ENCODE results near the gene MSH2.
"Not testable (repeated sequence)": the region's sequence is repeated elsewhere in the genome, so short reads cannot be mapped to it uniquely, and the experiment has no call there.

DNA sequence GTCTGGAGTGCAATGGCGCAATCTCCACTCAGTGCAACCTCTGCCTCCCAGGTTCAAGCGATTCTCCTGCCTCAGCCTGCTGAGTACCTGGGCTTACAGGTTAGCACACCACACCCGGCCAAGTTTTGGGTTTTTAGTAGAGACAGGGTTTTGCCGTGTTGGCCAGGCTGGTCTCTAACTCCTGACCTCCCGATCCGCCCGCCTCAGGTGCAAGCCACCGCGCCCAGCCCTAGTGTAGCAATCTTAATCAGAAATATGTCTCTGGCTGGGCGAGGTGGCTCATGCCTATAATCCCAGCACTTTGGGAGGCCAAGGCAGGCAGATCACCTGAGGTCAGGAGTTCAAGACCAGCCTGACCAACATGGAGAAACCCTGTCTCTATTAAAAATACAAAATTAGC is 17.7 kb downstream of the MSH2 start:
- TF ChIP-seq POLR2A (IDR thresholded peaks at IDR 0.05; ENCODE audit: low read length); GATA1 (IDR thresholded peaks at IDR 0.05; ENCODE audit: low read depth, low read length): not testable (repeated sequence)

All from erythroblast (primary cell).